Lung (tissue), 12 donors: ENCODE results near the gene NBAS. TPM values are rescaled to one million over a fixed set of nuclear protein-coding genes. Genes with fewer than 3 reads are reported as not detected.

Experiments
- ATAC-seq: fragments of 200-7000 bp; cut with Tn5 transposase; one replicate; pipeline ENCODE4 v1.9.1; 2020; ENCODE audit warnings: moderate number of reproducible peaks; ENCODE audit not compliant: insufficient read depth, low FRiP score
- DNase-seq, 3 donors: peaks; one replicate each; pipeline ENCODE4 v3.0.0-alpha.2; 2013 to 2017
- H3K27ac ChIP-seq, 2 donors: one replicate each; pipeline ENCODE4 v1.5.1; 2013; ENCODE audit warnings: mild to moderate bottlenecking in 2 of 2, moderate library complexity in 2 of 2, control low read depth in 1 of 2, inconsistent platforms in 1 of 2, low read depth in 1 of 2, low read length in 1 of 2
- H3K27me3 ChIP-seq, 3 donors: one replicate each; pipeline ENCODE4 v1.5.1; 2013; ENCODE audit warnings: low read length in 2 of 3; ENCODE audit not compliant: control insufficient read depth in 3 of 3, insufficient read depth in 3 of 3
- H3K36me3 ChIP-seq, 4 donors: one replicate each; pipeline ENCODE4 v1.5.1; 2013; ENCODE audit warnings: low read length in 4 of 4, mild to moderate bottlenecking in 1 of 4, moderate library complexity in 1 of 4; ENCODE audit not compliant: control insufficient read depth in 4 of 4, insufficient read depth in 4 of 4
- H3K4me1 ChIP-seq, 5 donors: one replicate each; pipeline ENCODE4 v1.5.1; 2013; ENCODE audit warnings: low read length in 5 of 5, mild to moderate bottlenecking in 2 of 5, moderate library complexity in 1 of 5; ENCODE audit not compliant: control insufficient read depth in 5 of 5, insufficient read depth in 5 of 5
- H3K4me3 ChIP-seq: one replicate; pipeline ENCODE4 v1.5.1; 2013; ENCODE audit warnings: mild to moderate bottlenecking, control low read depth, moderate library complexity
- H3K9ac ChIP-seq, 2 donors: one replicate each; pipeline ENCODE4 v1.5.1; 2013; ENCODE audit warnings: low read length in 2 of 2, control low read depth in 1 of 2; ENCODE audit not compliant: insufficient read depth in 1 of 2
- H3K9me3 ChIP-seq, 4 donors: one replicate each; pipeline ENCODE4 v1.5.1; 2013; ENCODE audit warnings: low read length in 3 of 4, mild to moderate bottlenecking in 1 of 4, moderate library complexity in 1 of 4; ENCODE audit not compliant: control insufficient read depth in 4 of 4, insufficient read depth in 3 of 4
- WGBS, 2 donors: extraction: QIAGEN DNeasy Blood & Tissue Kit; methylation state at CpG; one replicate each; pipeline ENCODE4 v1.1.7; 2013; 5-methylcytosine and 5-hydroxymethylcytosine counted together
- polyA plus RNA-seq, 2 donors: library from polyadenylated mRNA; stranded (reverse); fragments of 200-250 nt; gene quantifications; one replicate each; pipeline ENCODE4 v1.2.1, GENCODE V29; 2013
- total RNA-seq, 2 donors: library from RNA; depleted of rRNA in 1 of 2; stranded (reverse); fragments of >200 nt in 1 of 2; gene quantifications; one replicate each; pipeline ENCODE4 v1.2.1, GENCODE V29; 2014 to 2021
- TF ChIP-seq, protein P1 (sequence below): IDR thresholded peaks from 2 replicates; pipeline ENCODE4 v1.5.1; 2012; ENCODE audit warnings: mild to moderate bottlenecking; ENCODE audit errors: control extremely low read depth, extremely low read depth
- donor health status: control.
- donor health status: control.
- donor health status: Bipolar disorder and iron deficiency.
- donor health status: healthy.
- donor health status: DM: yes; HTN: yes; CAD: no.

NBAS gene
- total and polyA plus RNA-seq, 4 donors: 15.6 to 61.3 (median 35.4) TPM

GRCh38 chr2:15435474-15435873 is 125.7 kb downstream of the NBAS start:
- Histone ChIP-seq H3K36me3 (peaks cover 0 to 6% (median under 1%) of the 10 kb centered on the region in 4 donors), H3K27ac (no peak overlapping the region), H3K9me3 (peaks cover 0 to 2% (median 0%) of the 10 kb centered on the region in 4 donors), H3K9ac (no peak overlapping the region), H3K4me3 (no peak overlapping the region), H3K27me3 (no peaks in the 10 kb centered on the region), H3K4me1 (peaks cover 0 to 6% (median 0%) of the 10 kb centered on the region in 5 donors)
- ATAC-seq (no peak), DNase-seq (no peak)
- 82 to 83% methylated on average over 5 of the region's 5 CpGs for WGBS, 2 donors
- TF ChIP-seq, protein P1, sequence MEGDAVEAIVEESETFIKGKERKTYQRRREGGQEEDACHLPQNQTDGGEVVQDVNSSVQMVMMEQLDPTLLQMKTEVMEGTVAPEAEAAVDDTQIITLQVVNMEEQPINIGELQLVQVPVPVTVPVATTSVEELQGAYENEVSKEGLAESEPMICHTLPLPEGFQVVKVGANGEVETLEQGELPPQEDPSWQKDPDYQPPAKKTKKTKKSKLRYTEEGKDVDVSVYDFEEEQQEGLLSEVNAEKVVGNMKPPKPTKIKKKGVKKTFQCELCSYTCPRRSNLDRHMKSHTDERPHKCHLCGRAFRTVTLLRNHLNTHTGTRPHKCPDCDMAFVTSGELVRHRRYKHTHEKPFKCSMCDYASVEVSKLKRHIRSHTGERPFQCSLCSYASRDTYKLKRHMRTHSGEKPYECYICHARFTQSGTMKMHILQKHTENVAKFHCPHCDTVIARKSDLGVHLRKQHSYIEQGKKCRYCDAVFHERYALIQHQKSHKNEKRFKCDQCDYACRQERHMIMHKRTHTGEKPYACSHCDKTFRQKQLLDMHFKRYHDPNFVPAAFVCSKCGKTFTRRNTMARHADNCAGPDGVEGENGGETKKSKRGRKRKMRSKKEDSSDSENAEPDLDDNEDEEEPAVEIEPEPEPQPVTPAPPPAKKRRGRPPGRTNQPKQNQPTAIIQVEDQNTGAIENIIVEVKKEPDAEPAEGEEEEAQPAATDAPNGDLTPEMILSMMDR: no peak

DNA sequence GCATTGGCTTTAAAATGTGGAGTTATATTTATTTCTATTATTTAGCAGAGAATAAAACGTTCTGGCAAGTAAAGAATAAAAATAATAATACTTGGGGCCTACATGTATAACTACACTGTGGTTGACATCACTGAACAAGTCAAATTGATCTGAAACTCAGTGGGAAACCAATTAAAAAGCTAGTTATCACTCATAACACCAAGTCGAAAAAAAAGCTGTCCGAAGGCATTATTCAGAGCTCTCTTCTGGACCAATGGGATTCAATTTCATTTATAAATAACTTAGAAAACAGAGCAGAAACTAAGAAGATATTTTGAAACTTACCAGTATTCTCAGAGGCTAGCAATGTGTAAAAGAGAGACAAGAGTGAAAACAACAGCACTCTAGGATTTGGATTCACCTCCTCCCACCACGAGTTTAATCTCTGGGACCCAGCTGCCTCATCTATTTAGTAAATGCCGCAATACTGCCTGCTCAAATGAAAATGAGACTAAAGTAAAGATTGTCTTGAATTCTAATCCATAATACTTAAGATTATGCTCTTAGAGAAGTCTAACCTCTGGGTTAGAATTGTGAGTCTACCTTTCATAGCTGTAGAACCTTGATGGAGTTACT is 128.4 kb downstream of the NBAS start:
- ATAC-seq (no peak), DNase-seq (no peak)
- Histone ChIP-seq H3K9me3 (no peaks in the 10 kb centered on the region), H3K4me3 (no peak overlapping the region), H3K9ac (no peak overlapping the region), H3K27me3 (no peaks in the 10 kb centered on the region), H3K36me3 (peaks cover 0 to 6% (median 0%) of the 10 kb centered on the region in 4 donors), H3K4me1 (peaks cover 0 to 2% (median 0%) of the 10 kb centered on the region in 5 donors), H3K27ac (no peak overlapping the region)
- TF ChIP-seq, protein P1: no peak
- WGBS, 2 donors: 91 to 95% methylated on average over 5 of the region's 5 CpGs

GRCh38 chr2:15429032-15429431 is 132.1 kb downstream of the NBAS start:
- Histone ChIP-seq H3K9ac (no peak overlapping the region), H3K27ac (no peak overlapping the region), H3K4me1 (no peaks in the 10 kb centered on the region), H3K4me3 (no peak overlapping the region), H3K9me3 (no peaks in the 10 kb centered on the region), H3K27me3 (no peaks in the 10 kb centered on the region), H3K36me3 (peaks cover 0 to 3% (median 1%) of the 10 kb centered on the region in 4 donors)
- ATAC-seq (no peak), DNase-seq (no peak)
- WGBS, 2 donors: 72 to 76% methylated on average over 1 of the region's 1 CpG
- TF ChIP-seq, protein P1: no peak

GRCh38 chr2:15427987-15428386 is 133.1 kb downstream of the NBAS start:
- H3K4me3 ChIP-seq: no peak overlapping the region
- TF ChIP-seq, protein P1: no peak
- no peak for ATAC-seq
- no peaks in the 10 kb centered on the region for H3K27me3 ChIP-seq
- no peak for DNase-seq
- no peak overlapping the region for H3K9ac ChIP-seq
- peaks cover 0 to 3% (median 1%) of the 10 kb centered on the region in 4 donors for H3K36me3 ChIP-seq
- no peaks in the 10 kb centered on the region for H3K4me1 ChIP-seq
- H3K27ac ChIP-seq: no peak overlapping the region
- H3K9me3 ChIP-seq: no peaks in the 10 kb centered on the region
